ENCODE data around the gene RRM2.

RRM2 gene

GRCh38 chr2:10124538-10125045 lies 2.1 kb downstream of the RRM2 start:
- H3K4me3 ChIP-seq (ENCODE audit: low read length, poor library complexity, severe bottlenecking): peak overlapping the region; percentile 83
- H3K4me2 ChIP-seq (ENCODE audit: low read depth, low read length, poor library complexity, severe bottlenecking): peak overlapping the region; percentile 82
- peaks cover 60% of the 10 kb centered on the region for H4K20me1 ChIP-seq (ENCODE audit: insufficient read depth, low read length, poor library complexity, severe bottlenecking)
- H2AFZ ChIP-seq (ENCODE audit: low read length): no peak overlapping the region
- TF ChIP-seq EZH2phosphoT487 (IDR thresholded peaks at IDR 0.05; ENCODE audit: borderline replicate concordance) (no peak), CTCF (conservative IDR thresholded peaks at IDR 0.05; ENCODE audit: low read length) (peak; percentile 72)
- H3K27me3 ChIP-seq (ENCODE audit: insufficient read depth, low read length, poor library complexity, severe bottlenecking): no peaks in the 10 kb centered on the region
- H3K9me3 ChIP-seq (ENCODE audit: insufficient read depth, low read depth, low read length): no peaks in the 10 kb centered on the region
- H3K36me3 ChIP-seq (ENCODE audit: insufficient read depth, low read length): peaks cover 48% of the 10 kb centered on the region
- H3K9me2 ChIP-seq (replicated peaks; ENCODE audit: low read depth, low read length): no peaks in the 10 kb centered on the region
- H3K79me2 ChIP-seq (ENCODE audit: insufficient read depth, low read length): peaks cover 95% of the 10 kb centered on the region
- peak overlapping the region; percentile 93 for H3K9ac ChIP-seq (ENCODE audit: low read depth, low read length, poor library complexity, severe bottlenecking)
- H3K4me1 ChIP-seq (ENCODE audit: insufficient read depth, low read length, poor library complexity, severe bottlenecking): peaks cover 56% of the 10 kb centered on the region
- H3F3A ChIP-seq (ENCODE audit: low read depth): no peaks in the 10 kb centered on the region

GRCh38 chr2:10125842-10126631 lies 3.5 kb downstream of the RRM2 start:
- H3K9me3 ChIP-seq (ENCODE audit: insufficient read depth, low read depth, low read length): no peaks in the 10 kb centered on the region
- peaks cover 48% of the 10 kb centered on the region for H3K36me3 ChIP-seq (ENCODE audit: insufficient read depth, low read length)
- H4K20me1 ChIP-seq (ENCODE audit: insufficient read depth, low read length, poor library complexity, severe bottlenecking): peaks cover 69% of the 10 kb centered on the region
- peak overlapping the region; percentile 93 for H3K9ac ChIP-seq (ENCODE audit: low read depth, low read length, poor library complexity, severe bottlenecking)
- no peaks in the 10 kb centered on the region for H3F3A ChIP-seq (ENCODE audit: low read depth)
- peak overlapping the region; percentile 83 for H3K4me3 ChIP-seq (ENCODE audit: low read length, poor library complexity, severe bottlenecking)
- H3K79me2 ChIP-seq (ENCODE audit: insufficient read depth, low read length): peaks cover 98% of the 10 kb centered on the region
- peaks cover 58% of the 10 kb centered on the region for H3K4me1 ChIP-seq (ENCODE audit: insufficient read depth, low read length, poor library complexity, severe bottlenecking)
- no peaks in the 10 kb centered on the region for H3K27me3 ChIP-seq (ENCODE audit: insufficient read depth, low read length, poor library complexity, severe bottlenecking)
- no peak overlapping the region for H2AFZ ChIP-seq (ENCODE audit: low read length)
- H3K4me2 ChIP-seq (ENCODE audit: low read depth, low read length, poor library complexity, severe bottlenecking): peak overlapping the region; percentile 82
- H3K9me2 ChIP-seq (replicated peaks; ENCODE audit: low read depth, low read length): no peaks in the 10 kb centered on the region
- no peak for TF ChIP-seq EZH2phosphoT487 (IDR thresholded peaks at IDR 0.05; ENCODE audit: borderline replicate concordance)
- no peak for TF ChIP-seq CTCF (conservative IDR thresholded peaks at IDR 0.05; ENCODE audit: low read length)

- H3K79me2 ChIP-seq (ENCODE audit: insufficient read depth, low read length): peaks cover 98% of the 10 kb centered on the region
- H3K4me3 ChIP-seq (ENCODE audit: low read length, poor library complexity, severe bottlenecking): peak overlapping the region; percentile 83
- H3K9me3 ChIP-seq (ENCODE audit: insufficient read depth, low read depth, low read length): no peaks in the 10 kb centered on the region
- H3F3A ChIP-seq (ENCODE audit: low read depth): no peaks in the 10 kb centered on the region
- no peak overlapping the region for H2AFZ ChIP-seq (ENCODE audit: low read length)
- peaks cover 69% of the 10 kb centered on the region for H4K20me1 ChIP-seq (ENCODE audit: insufficient read depth, low read length, poor library complexity, severe bottlenecking)
- no peak for TF ChIP-seq CTCF (conservative IDR thresholded peaks at IDR 0.05; ENCODE audit: low read length)
- no peak for TF ChIP-seq EZH2phosphoT487 (IDR thresholded peaks at IDR 0.05; ENCODE audit: borderline replicate concordance)
- peaks cover 51% of the 10 kb centered on the region for H3K36me3 ChIP-seq (ENCODE audit: insufficient read depth, low read length)
- peaks cover 54% of the 10 kb centered on the region for H3K4me1 ChIP-seq (ENCODE audit: insufficient read depth, low read length, poor library complexity, severe bottlenecking)
- H3K9ac ChIP-seq (ENCODE audit: low read depth, low read length, poor library complexity, severe bottlenecking): peak overlapping the region; percentile 93
- H3K4me2 ChIP-seq (ENCODE audit: low read depth, low read length, poor library complexity, severe bottlenecking): peak overlapping the region; percentile 82
- H3K27me3 ChIP-seq (ENCODE audit: insufficient read depth, low read length, poor library complexity, severe bottlenecking): no peaks in the 10 kb centered on the region
- H3K9me2 ChIP-seq (replicated peaks; ENCODE audit: low read depth, low read length): no peaks in the 10 kb centered on the region
These were observed 4.1 kb downstream of the RRM2 start for GRCh38 chr2:10126632-10127026.

All from Loucy (cell line).